PC-9 (cell line): ENCODE measurements around the gene WDR27. TPM values are rescaled to one million over a fixed set of nuclear protein-coding genes. Genes with fewer than 3 reads are reported as not detected.

Experiments used
- BruUV-seq: library from RNA; stranded (reverse); fragments of 400-500 nt; replicated peaks from 2 replicates; lab custom pipeline; 2021; lab: Mats Ljungman, UMichigan
- CTCF ChIA-PET: fragments of 300-600 bp; sonication (Branson Sonifier 250); formaldehyde crosslinking; loops from one replicate; lab custom pipeline; 2022; ENCODE audit warnings: antibody characterized with exemption; lab: Charles Lee
- POLR2A ChIA-PET: fragments of 300-600 bp; sonication (Branson Sonifier 250); formaldehyde crosslinking; loops from one replicate; lab custom pipeline; 2022; ENCODE audit warnings: antibody characterized with exemption; ENCODE audit not compliant: unreplicated experiment; lab: Charles Lee
- DNase-seq, 2 experiments: peaks; one replicate each; pipeline versions ENCODE4 v3.0.0 to v3.0.0-alpha.2; 2015 to 2022; ENCODE audit warnings: mixed read lengths in 1 of 2
- H2AFZ ChIP-seq: fragments of 200-600 bp; sonication (generic); 2 replicates; pipeline ENCODE4 v1.8.1; 2017; ENCODE audit warnings: antibody characterized with exemption
- H3F3A ChIP-seq: fragments of 200-600 bp; sonication (generic); 2 replicates; pipeline ENCODE4 v1.8.1; 2017; ENCODE audit warnings: antibody characterized with exemption, mild to moderate bottlenecking, low read depth; ENCODE audit not compliant: insufficient read depth
- H3K27ac ChIP-seq: fragments of 200-600 bp; sonication (generic); 2 replicates; pipeline ENCODE4 v1.6.1; 2016; ENCODE audit warnings: mixed run types
- H3K27me3 ChIP-seq: fragments of 200-600 bp; sonication (generic); 2 replicates; pipeline ENCODE4 v1.6.1; 2016; ENCODE audit warnings: low read depth, mixed run types; ENCODE audit not compliant: insufficient read depth
- H3K36me3 ChIP-seq: fragments of 200-600 bp; sonication (generic); 2 replicates; pipeline ENCODE4 v1.6.1; 2016; ENCODE audit warnings: low read depth, mixed run types
- H3K4me1 ChIP-seq: fragments of 200-600 bp; sonication (generic); replicated peaks from 2 replicates; pipeline ENCODE4 v1.6.1; 2016; ENCODE audit warnings: mixed run types; ENCODE audit not compliant: insufficient read depth
- H3K4me2 ChIP-seq: fragments of 200-600 bp; sonication (generic); 2 replicates; pipeline ENCODE4 v1.6.1; 2017; ENCODE audit warnings: mixed run types
- H3K4me3 ChIP-seq: fragments of 200-600 bp; sonication (generic); 2 replicates; pipeline ENCODE4 v1.6.1; 2016; ENCODE audit warnings: mixed run types
- H3K79me2 ChIP-seq: fragments of 200-600 bp; sonication (generic); 2 replicates; pipeline ENCODE4 v1.6.1; 2017; ENCODE audit warnings: low read depth, mixed run types
- H3K9me2 ChIP-seq: fragments of 200-600 bp; sonication (generic); 2 replicates; pipeline ENCODE4 v1.8.1; 2017; ENCODE audit warnings: mild to moderate bottlenecking; ENCODE audit not compliant: insufficient read depth
- H3K9me3 ChIP-seq: fragments of 200-600 bp; sonication (generic); 2 replicates; pipeline ENCODE4 v1.8.1; 2016; ENCODE audit warnings: low read depth; ENCODE audit not compliant: insufficient read depth
- H4K20me1 ChIP-seq: fragments of 200-600 bp; sonication (generic); 2 replicates; pipeline ENCODE4 v1.8.1; 2017; ENCODE audit not compliant: insufficient read depth
- EZH2 ChIP-seq: fragments of 200-600 bp; sonication (generic); IDR thresholded peaks from 2 replicates; pipeline ENCODE4 v1.8.0; 2017; ENCODE audit warnings: antibody characterized with exemption, low read depth
- intact Hi-C: fragments of 100-400 bp; cut with micrococcal nuclease; formaldehyde crosslinking; loops from one replicate; pipeline ENCODE4 v1.10.0; 2022; ENCODE audit not compliant: unreplicated experiment
- total RNA-seq: library from RNA; stranded (reverse); gene quantifications from 2 replicates; pipeline ENCODE4 v1.2.3, GENCODE V29; 2021
- TF ChIP-seq, protein P1 (sequence below): fragments of 200-600 bp; sonication (generic); conservative IDR thresholded peaks from 2 replicates; pipeline ENCODE4 v1.6.1; 2017; ENCODE audit warnings: mixed run types, antibody characterized with exemption, mild to moderate bottlenecking, moderate library complexity

The WDR27 gene
- total RNA-seq, 1 experiment from 2014 or later, result 54.2 TPM

DNA sequence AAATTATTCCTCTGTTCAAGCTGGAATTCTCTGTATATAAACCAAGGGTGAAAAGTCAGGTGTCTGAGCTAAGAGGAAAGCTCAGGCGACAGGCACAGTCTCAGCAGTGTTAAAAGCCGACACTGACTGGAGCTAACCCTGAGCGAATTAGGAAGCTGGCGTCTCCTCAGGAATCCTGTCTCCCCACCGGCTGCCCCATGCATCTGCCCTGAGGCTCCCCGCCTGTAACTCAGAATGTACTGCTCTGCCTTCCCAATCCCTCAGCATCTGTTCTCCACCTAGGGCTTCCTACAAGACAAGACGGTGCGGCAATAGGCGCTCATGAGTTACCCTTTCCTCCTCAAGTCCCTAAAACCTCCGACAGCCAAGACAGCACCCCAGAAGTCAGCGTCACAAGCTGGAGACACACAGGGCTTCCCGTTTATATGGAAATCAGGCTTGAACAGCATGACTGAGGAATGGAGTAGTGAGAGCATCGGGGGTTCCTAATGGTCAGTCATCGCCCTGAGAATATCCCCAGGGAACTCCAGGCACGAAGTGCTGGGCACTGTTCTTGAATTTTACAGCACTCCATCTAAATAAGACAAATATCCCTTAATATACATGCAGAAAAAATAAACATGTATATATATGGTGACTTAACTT lies 33.5 kb downstream of the WDR27 start:
- Histone ChIP-seq H3K4me3 (no peak overlapping the region), H3K36me3 (no peaks in the 10 kb centered on the region; the same call in 1 of the 2 replicates), H3K79me2 (no peaks in the 10 kb centered on the region), H3K9me2 (no peaks in the 10 kb centered on the region), H3K27ac (no peak overlapping the region), H3K4me2 (no peak overlapping the region), H2AFZ (no peak overlapping the region), H3K27me3 (no peaks in the 10 kb centered on the region), H3F3A (no peaks in the 10 kb centered on the region), H3K4me1 (no peaks in the 10 kb centered on the region), H3K9me3 (no peaks in the 10 kb centered on the region), H4K20me1 (no peaks in the 10 kb centered on the region)
- TF ChIP-seq EZH2, result no peak
- TF ChIP-seq, protein P1, sequence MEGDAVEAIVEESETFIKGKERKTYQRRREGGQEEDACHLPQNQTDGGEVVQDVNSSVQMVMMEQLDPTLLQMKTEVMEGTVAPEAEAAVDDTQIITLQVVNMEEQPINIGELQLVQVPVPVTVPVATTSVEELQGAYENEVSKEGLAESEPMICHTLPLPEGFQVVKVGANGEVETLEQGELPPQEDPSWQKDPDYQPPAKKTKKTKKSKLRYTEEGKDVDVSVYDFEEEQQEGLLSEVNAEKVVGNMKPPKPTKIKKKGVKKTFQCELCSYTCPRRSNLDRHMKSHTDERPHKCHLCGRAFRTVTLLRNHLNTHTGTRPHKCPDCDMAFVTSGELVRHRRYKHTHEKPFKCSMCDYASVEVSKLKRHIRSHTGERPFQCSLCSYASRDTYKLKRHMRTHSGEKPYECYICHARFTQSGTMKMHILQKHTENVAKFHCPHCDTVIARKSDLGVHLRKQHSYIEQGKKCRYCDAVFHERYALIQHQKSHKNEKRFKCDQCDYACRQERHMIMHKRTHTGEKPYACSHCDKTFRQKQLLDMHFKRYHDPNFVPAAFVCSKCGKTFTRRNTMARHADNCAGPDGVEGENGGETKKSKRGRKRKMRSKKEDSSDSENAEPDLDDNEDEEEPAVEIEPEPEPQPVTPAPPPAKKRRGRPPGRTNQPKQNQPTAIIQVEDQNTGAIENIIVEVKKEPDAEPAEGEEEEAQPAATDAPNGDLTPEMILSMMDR, result no peak
- ChIA-PET POLR2A (no interaction called here), CTCF (no interaction called here)
- no TSS peak for BruUV-seq
- no peak for DNase-seq
- intact Hi-C loops, result no loop called here

GRCh38 chr6:169667716-169668115 lies 34.1 kb downstream of the WDR27 start:
- Histone ChIP-seq H3K36me3 (no peaks in the 10 kb centered on the region; the same call in 1 of the 2 replicates), H3K9me3 (no peaks in the 10 kb centered on the region), H3K4me3 (no peak overlapping the region), H2AFZ (no peak overlapping the region), H3K4me2 (no peak overlapping the region), H3K27me3 (no peaks in the 10 kb centered on the region), H3K9me2 (no peaks in the 10 kb centered on the region), H4K20me1 (no peaks in the 10 kb centered on the region), H3F3A (no peaks in the 10 kb centered on the region), H3K27ac (no peak overlapping the region), H3K4me1 (no peaks in the 10 kb centered on the region), H3K79me2 (no peaks in the 10 kb centered on the region)
- TF ChIP-seq, protein P1, result no peak
- no peak for TF ChIP-seq EZH2
- CTCF ChIA-PET, result no interaction called here
- POLR2A ChIA-PET, result no interaction called here
- intact Hi-C loops, result no loop called here
- no peak for DNase-seq
- BruUV-seq, result no TSS peak

DNA sequence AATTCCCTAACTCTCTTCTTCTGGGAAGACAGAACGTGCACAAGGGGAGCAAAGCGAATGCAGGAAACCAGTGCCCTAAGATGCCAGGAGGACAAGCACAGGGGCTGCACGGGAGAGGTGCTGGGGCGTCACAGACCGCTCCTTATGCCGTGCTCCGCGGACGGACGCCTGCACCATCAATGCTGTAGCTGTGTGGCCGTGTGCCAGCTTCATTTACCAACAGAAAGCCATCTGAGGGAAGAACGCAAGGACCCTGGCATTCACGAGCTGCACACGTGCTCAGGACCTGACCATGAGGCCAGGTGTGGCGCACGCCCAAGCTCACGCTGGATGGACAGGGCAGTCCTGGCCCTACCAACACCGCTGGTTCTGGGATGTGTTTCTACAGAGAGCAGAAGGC lies 35.4 kb downstream of the WDR27 start:
- intact Hi-C loops, result no loop called here
- no peaks in the 10 kb centered on the region for H3K9me3 ChIP-seq
- TF ChIP-seq, protein P1, result no peak
- TF ChIP-seq EZH2, result no peak
- CTCF ChIA-PET, result no interaction called here
- no peak for DNase-seq
- H3K27me3 ChIP-seq, result no peaks in the 10 kb centered on the region
- no peak overlapping the region for H3K4me3 ChIP-seq
- H3F3A ChIP-seq, result no peaks in the 10 kb centered on the region
- POLR2A ChIA-PET, result no interaction called here
- no TSS peak for BruUV-seq
- H3K79me2 ChIP-seq, result no peaks in the 10 kb centered on the region
- no peaks in the 10 kb centered on the region for H3K9me2 ChIP-seq
- H3K27ac ChIP-seq, result no peak overlapping the region
- no peaks in the 10 kb centered on the region for H4K20me1 ChIP-seq
- H2AFZ ChIP-seq, result no peak overlapping the region
- no peaks in the 10 kb centered on the region; the same call in 1 of the 2 replicates for H3K36me3 ChIP-seq
- no peaks in the 10 kb centered on the region for H3K4me1 ChIP-seq
- no peak overlapping the region for H3K4me2 ChIP-seq
